ENCODE data around the gene CDCA4. TPM values are rescaled to one million over a fixed set of nuclear protein-coding genes. Genes with fewer than 3 reads are reported as not detected.

Gene CDCA4
- polyA plus RNA-seq, 1 donor from 2014 or later, result 5.4 TPM

- Histone ChIP-seq H3F3A (ENCODE audit: insufficient read depth, low read length, poor library complexity, severe bottlenecking) (no peaks in the 10 kb centered on the region), H3K27ac (ENCODE audit: low read length) (no peak overlapping the region), H3K9me3 (ENCODE audit: low read length) (no peaks in the 10 kb centered on the region), H3K4me3 (ENCODE audit: low read length) (no peak overlapping the region), H3K79me2 (replicated peaks; ENCODE audit: insufficient read depth, low read length) (no peaks in the 10 kb centered on the region), H3K27me3 (ENCODE audit: insufficient read depth, low read depth, low read length) (no peaks in the 10 kb centered on the region), H3K4me2 (ENCODE audit: low read length) (no peak overlapping the region), H3K36me3 (ENCODE audit: insufficient read depth, low read length) (no peaks in the 10 kb centered on the region), H2AFZ (ENCODE audit: low read depth, low read length) (no peak overlapping the region), H4K20me1 (ENCODE audit: insufficient read depth) (no peaks in the 10 kb centered on the region), H3K9ac (ENCODE audit: low read length) (no peak overlapping the region), H3K9me2 (ENCODE audit: insufficient read depth, low read length) (no peaks in the 10 kb centered on the region)
- no peak for TF ChIP-seq REST (IDR thresholded peaks at IDR 0.05; ENCODE audit: borderline replicate concordance)
- no peak for TF ChIP-seq EZH2 (IDR thresholded peaks at IDR 0.05; ENCODE audit: borderline replicate concordance, insufficient read depth, low read length, poor library complexity, severe bottlenecking)
- TF ChIP-seq RAD21 (conservative IDR thresholded peaks at IDR 0.05), result no peak
- TF ChIP-seq EP300 (conservative IDR thresholded peaks at IDR 0.05; ENCODE audit: poor library complexity, severe bottlenecking), result no peak
Measured at GRCh38 chr14:104966981-104967385, 53.9 kb downstream of the CDCA4 start.

- Histone ChIP-seq H3K36me3 (ENCODE audit: insufficient read depth, low read length) (no peaks in the 10 kb centered on the region), H3K9me2 (ENCODE audit: insufficient read depth, low read length) (no peaks in the 10 kb centered on the region), H3K27me3 (ENCODE audit: insufficient read depth, low read depth, low read length) (no peaks in the 10 kb centered on the region), H3K9me3 (ENCODE audit: low read length) (no peaks in the 10 kb centered on the region), H4K20me1 (ENCODE audit: insufficient read depth) (no peaks in the 10 kb centered on the region), H3K9ac (ENCODE audit: low read length) (no peak overlapping the region), H3F3A (ENCODE audit: insufficient read depth, low read length, poor library complexity, severe bottlenecking) (no peaks in the 10 kb centered on the region), H3K79me2 (replicated peaks; ENCODE audit: insufficient read depth, low read length) (no peaks in the 10 kb centered on the region), H2AFZ (ENCODE audit: low read depth, low read length) (no peak overlapping the region), H3K4me3 (ENCODE audit: low read length) (no peak overlapping the region), H3K27ac (ENCODE audit: low read length) (no peak overlapping the region), H3K4me2 (ENCODE audit: low read length) (no peak overlapping the region)
- no peak for TF ChIP-seq RAD21 (conservative IDR thresholded peaks at IDR 0.05)
- TF ChIP-seq EZH2 (IDR thresholded peaks at IDR 0.05; ENCODE audit: borderline replicate concordance, insufficient read depth, low read length, poor library complexity, severe bottlenecking), result no peak
- no peak for TF ChIP-seq POLR2AphosphoS5 (IDR thresholded peaks at IDR 0.05)
- no peak for TF ChIP-seq EP300 (conservative IDR thresholded peaks at IDR 0.05; ENCODE audit: poor library complexity, severe bottlenecking)
- no peak for TF ChIP-seq CTCF (IDR thresholded peaks at IDR 0.05; ENCODE audit: poor library complexity, severe bottlenecking)
- no peak for TF ChIP-seq TAF1 (IDR thresholded peaks at IDR 0.05; ENCODE audit: low read depth)
- TF ChIP-seq REST (IDR thresholded peaks at IDR 0.05; ENCODE audit: borderline replicate concordance), result no peak
- TF ChIP-seq MXI1 (conservative IDR thresholded peaks at IDR 0.05; ENCODE audit: poor library complexity, severe bottlenecking), result no peak
- no peak for TF ChIP-seq SMC3 (conservative IDR thresholded peaks at IDR 0.05; ENCODE audit: poor library complexity)
Measured at GRCh38 chr14:104966261-104966865, 54.5 kb downstream of the CDCA4 start.

Measured in neural cell (in vitro differentiated cells).